HAP-1 (cell line): ENCODE data around the gene SYT2.
A peak's percentile ranks its signal among the peaks of the same experiment; 100 is the strongest.

Experiments used
- DNase-seq, 2 experiments: peaks; one replicate each; pipeline ENCODE4 v3.0.0-alpha.2; 2016 to 2020; ENCODE audit warnings: low spot score in 2 of 2
- H3K27me3 ChIP-seq: fragments of 250-450 bp; sonication (Bioruptor Pico); 2 replicates; pipeline ENCODE4 v1.5.1; 2020; ENCODE audit warnings: low read depth, mild to moderate bottlenecking, moderate library complexity
- H3K36me3 ChIP-seq: fragments of 250-450 bp; sonication (Bioruptor Pico); replicated peaks from 2 replicates; pipeline ENCODE4 v1.5.1; 2020; ENCODE audit warnings: mild to moderate bottlenecking
- H3K4me1 ChIP-seq: fragments of 250-450 bp; sonication (Bioruptor Pico); 2 replicates; pipeline ENCODE4 v1.5.1; 2020; ENCODE audit warnings: mild to moderate bottlenecking
- H3K4me3 ChIP-seq: fragments of 250-450 bp; sonication (Bioruptor Pico); 2 replicates; pipeline ENCODE4 v1.5.1; 2020; ENCODE audit warnings: mild to moderate bottlenecking, moderate library complexity
- H3K9me3 ChIP-seq: fragments of 250-450 bp; sonication (Bioruptor Pico); 2 replicates; pipeline ENCODE4 v1.5.1; 2020; ENCODE audit warnings: mild to moderate bottlenecking, moderate library complexity
- in situ Hi-C: fragments of 300-500 bp; cut with MboI; formaldehyde crosslinking; loops from 3 replicates; pipeline ENCODE4 v1.14.3; 2020; ENCODE audit warnings: low sequenced_read_pairs, inconsistent platforms, mixed read lengths

SYT2 gene

GRCh38 chr1:202680586-202681352 lies 29.5 kb downstream of the SYT2 start:
- Histone ChIP-seq H3K36me3 (no peaks in the 10 kb centered on the region), H3K4me1 (no peaks in the 10 kb centered on the region), H3K4me3 (no peak overlapping the region), H3K27me3 (peaks cover 8% of the 10 kb centered on the region), H3K9me3 (no peaks in the 10 kb centered on the region)
- in situ Hi-C loops: no loop called here
- DNase-seq: no peak

GRCh38 chr1:202679406-202680177 lies 30.7 kb downstream of the SYT2 start:
- in situ Hi-C loops: no loop called here
- Histone ChIP-seq H3K4me3 (no peak overlapping the region), H3K36me3 (no peaks in the 10 kb centered on the region), H3K27me3 (peaks cover 10% of the 10 kb centered on the region), H3K9me3 (no peaks in the 10 kb centered on the region), H3K4me1 (no peaks in the 10 kb centered on the region)
- DNase-seq: no peak

GRCh38 chr1:202677433-202677832 lies 32.8 kb downstream of the SYT2 start:
- H3K4me3 ChIP-seq: no peak overlapping the region
- in situ Hi-C loops: no loop called here

GRCh38 chr1:202673531-202673930 lies 36.7 kb downstream of the SYT2 start:
- no peaks in the 10 kb centered on the region for H3K36me3 ChIP-seq
- H3K4me3 ChIP-seq: no peak overlapping the region
- no peak for DNase-seq
- no peaks in the 10 kb centered on the region for H3K4me1 ChIP-seq
- in situ Hi-C loops: no loop called here
- H3K27me3 ChIP-seq: peaks cover 10% of the 10 kb centered on the region
- H3K9me3 ChIP-seq: no peaks in the 10 kb centered on the region

More at GRCh38 chr1:202677433-202677832, 32.8 kb downstream of the SYT2 start:
- H3K36me3 ChIP-seq: no peaks in the 10 kb centered on the region
- DNase-seq: no peak
- peaks cover 10% of the 10 kb centered on the region for H3K27me3 ChIP-seq
- H3K4me1 ChIP-seq: no peaks in the 10 kb centered on the region
- no peaks in the 10 kb centered on the region for H3K9me3 ChIP-seq

GRCh38 chr1:202671399-202671798 lies 38.9 kb downstream of the SYT2 start:
- in situ Hi-C loops: no loop called here
- Histone ChIP-seq H3K36me3 (no peaks in the 10 kb centered on the region), H3K27me3 (peaks cover 3% of the 10 kb centered on the region), H3K4me3 (no peak overlapping the region), H3K4me1 (no peaks in the 10 kb centered on the region), H3K9me3 (no peaks in the 10 kb centered on the region)
- peak in 1 of 2 experiments; percentile 44 for DNase-seq

- Histone ChIP-seq H3K36me3 (no peaks in the 10 kb centered on the region), H3K9me3 (no peaks in the 10 kb centered on the region), H3K4me3 (no peak overlapping the region), H3K27me3 (peaks cover 25% of the 10 kb centered on the region), H3K4me1 (no peaks in the 10 kb centered on the region)
- in situ Hi-C loops: no loop called here
- DNase-seq: no peak
Observed at GRCh38 chr1:202665417-202665816, 44.8 kb downstream of the SYT2 start.

- Histone ChIP-seq H3K36me3 (no peaks in the 10 kb centered on the region), H3K27me3 (peaks cover 25% of the 10 kb centered on the region), H3K4me1 (no peaks in the 10 kb centered on the region), H3K9me3 (no peaks in the 10 kb centered on the region), H3K4me3 (no peak overlapping the region)
- in situ Hi-C loops: no loop called here
- DNase-seq: no peak
Observed at GRCh38 chr1:202664083-202664482, 46.2 kb downstream of the SYT2 start.

GRCh38 chr1:202663131-202663530 lies 47.1 kb downstream of the SYT2 start:
- Histone ChIP-seq H3K9me3 (no peaks in the 10 kb centered on the region), H3K27me3 (peaks cover 25% of the 10 kb centered on the region), H3K4me1 (no peaks in the 10 kb centered on the region), H3K4me3 (no peak overlapping the region), H3K36me3 (no peaks in the 10 kb centered on the region)
- in situ Hi-C loops: no loop called here
- no peak for DNase-seq

- no peak for DNase-seq
- no peaks in the 10 kb centered on the region for H3K4me1 ChIP-seq
- in situ Hi-C loops: no loop called here
- no peaks in the 10 kb centered on the region for H3K9me3 ChIP-seq
- H3K4me3 ChIP-seq: no peak overlapping the region
- no peaks in the 10 kb centered on the region for H3K36me3 ChIP-seq
- peaks cover 25% of the 10 kb centered on the region for H3K27me3 ChIP-seq
Observed at GRCh38 chr1:202662081-202662480, 48.2 kb downstream of the SYT2 start.

GRCh38 chr1:202661136-202661845 lies 49.0 kb downstream of the SYT2 start:
- DNase-seq: no peak
- no peak overlapping the region for H3K4me3 ChIP-seq
- no peaks in the 10 kb centered on the region for H3K4me1 ChIP-seq
- no peaks in the 10 kb centered on the region for H3K36me3 ChIP-seq
- in situ Hi-C loops: no loop called here
- peaks cover 25% of the 10 kb centered on the region for H3K27me3 ChIP-seq
- H3K9me3 ChIP-seq: no peaks in the 10 kb centered on the region

GRCh38 chr1:202659974-202660373 lies 50.3 kb downstream of the SYT2 start:
- Histone ChIP-seq H3K9me3 (no peaks in the 10 kb centered on the region), H3K4me1 (no peaks in the 10 kb centered on the region), H3K36me3 (no peaks in the 10 kb centered on the region), H3K27me3 (peaks cover 25% of the 10 kb centered on the region), H3K4me3 (no peak overlapping the region)
- DNase-seq: no peak
- in situ Hi-C loops: no loop called here

GRCh38 chr1:202659541-202659940 lies 50.7 kb downstream of the SYT2 start:
- no peaks in the 10 kb centered on the region for H3K4me1 ChIP-seq
- in situ Hi-C loops: no loop called here
- DNase-seq: no peak
- H3K27me3 ChIP-seq: peaks cover 24% of the 10 kb centered on the region
- H3K4me3 ChIP-seq: no peak overlapping the region
- H3K36me3 ChIP-seq: no peaks in the 10 kb centered on the region
- no peaks in the 10 kb centered on the region for H3K9me3 ChIP-seq

- no peak overlapping the region for H3K4me3 ChIP-seq
- no peaks in the 10 kb centered on the region for H3K36me3 ChIP-seq
- H3K27me3 ChIP-seq: peaks cover 20% of the 10 kb centered on the region
- H3K9me3 ChIP-seq: no peaks in the 10 kb centered on the region
- no peaks in the 10 kb centered on the region for H3K4me1 ChIP-seq
- no peak for DNase-seq
- in situ Hi-C loops: no loop called here
Observed at GRCh38 chr1:202658769-202659168, 51.5 kb downstream of the SYT2 start.

- no peaks in the 10 kb centered on the region for H3K36me3 ChIP-seq
- H3K9me3 ChIP-seq: no peaks in the 10 kb centered on the region
- no peak for DNase-seq
- no peaks in the 10 kb centered on the region for H3K4me1 ChIP-seq
- no peak overlapping the region for H3K4me3 ChIP-seq
- in situ Hi-C loops: no loop called here
- peaks cover 15% of the 10 kb centered on the region for H3K27me3 ChIP-seq
Observed at GRCh38 chr1:202658251-202658759, 51.9 kb downstream of the SYT2 start.
